OCI-LY7 (cell line): Measurements from ENCODE around the gene NOVA2. TPM values are rescaled to one million over a fixed set of nuclear protein-coding genes. Genes with fewer than 3 reads are reported as not detected.

ENCODE experiments used
- BruUV-seq: library from RNA; stranded (reverse); fragments of 400-500 nt; replicated peaks from 2 replicates; lab custom pipeline; 2021; lab: Mats Ljungman, UMichigan
- CTCF ChIA-PET: fragments of 300-600 bp; sonication (Branson Sonifier 250); formaldehyde crosslinking; loops from one replicate; lab custom pipeline; 2022; ENCODE audit warnings: antibody characterized with exemption; ENCODE audit not compliant: unreplicated experiment; lab: Charles Lee
- POLR2A ChIA-PET: fragments of 300-600 bp; sonication (Branson Sonifier 250); formaldehyde crosslinking; loops from one replicate; lab custom pipeline; 2022; ENCODE audit warnings: antibody characterized with exemption; lab: Charles Lee
- DNase-seq: peaks from one replicate; pipeline ENCODE4 v3.0.0-alpha.2; 2015; ENCODE audit warnings: low spot score
- H2AFZ ChIP-seq: fragments of 200-600 bp; sonication (generic), shearing (Covaris generic); 2 replicates; pipeline ENCODE4 v1.6.1; 2014; ENCODE audit warnings: mild to moderate bottlenecking, antibody characterized with exemption, low read length, moderate library complexity
- H3K27ac ChIP-seq: fragments of 200-600 bp; sonication (generic); 2 replicates; pipeline ENCODE4 v1.5.1; 2014; ENCODE audit warnings: mixed run types, low read depth, mild to moderate bottlenecking, moderate library complexity, low read length, inconsistent platforms; ENCODE audit not compliant: poor library complexity, severe bottlenecking
- H3K36me3 ChIP-seq: fragments of 200-600 bp; sonication (generic); 2 replicates; pipeline ENCODE4 v1.6.1; 2014; ENCODE audit warnings: mild to moderate bottlenecking, antibody characterized with exemption, low read length, moderate library complexity, mixed read lengths; ENCODE audit not compliant: insufficient read depth
- H3K4me1 ChIP-seq: fragments of 200-600 bp; sonication (generic); 2 replicates; pipeline ENCODE4 v1.5.1; 2014; ENCODE audit warnings: mild to moderate bottlenecking, low read length; ENCODE audit not compliant: insufficient read depth, poor library complexity, severe bottlenecking
- H3K4me2 ChIP-seq: fragments of 200-600 bp; sonication (generic); 2 replicates; pipeline ENCODE4 v1.6.1; 2014; ENCODE audit warnings: mild to moderate bottlenecking, low read length
- H3K4me3 ChIP-seq: fragments of 200-600 bp; sonication (generic); 2 replicates; pipeline ENCODE4 v1.5.1; 2014; ENCODE audit warnings: mild to moderate bottlenecking, low read depth, low read length; ENCODE audit not compliant: poor library complexity, severe bottlenecking
- H3K79me2 ChIP-seq: fragments of 200-600 bp; sonication (generic); 2 replicates; pipeline ENCODE4 v1.6.1; 2016; ENCODE audit warnings: low read depth, mild to moderate bottlenecking, low read length, moderate library complexity, mixed read lengths; ENCODE audit not compliant: insufficient read depth
- H3K9me2 ChIP-seq: fragments of 200-600 bp; sonication (generic); 2 replicates; pipeline ENCODE4 v1.6.1; 2016; ENCODE audit warnings: mild to moderate bottlenecking, low read length, mixed read lengths; ENCODE audit not compliant: insufficient read depth
- H3K9me3 ChIP-seq: fragments of 200-600 bp; sonication (generic); 2 replicates; pipeline ENCODE4 v1.6.1; 2014; ENCODE audit warnings: mild to moderate bottlenecking, mixed run types, low read length, mixed read lengths
- H4K20me1 ChIP-seq: fragments of 200-600 bp; sonication (generic); 2 replicates; pipeline ENCODE4 v1.6.1; 2014; ENCODE audit warnings: mild to moderate bottlenecking, antibody characterized with exemption, low read length, moderate library complexity, mixed read lengths; ENCODE audit not compliant: insufficient read depth
- CTCF ChIP-seq: fragments of 200-600 bp; sonication (generic); conservative IDR thresholded peaks from 2 replicates; pipeline ENCODE4 v1.5.1; 2014; ENCODE audit warnings: mild to moderate bottlenecking, antibody characterized with exemption, low read length, moderate library complexity, mixed read lengths
- EZH2phosphoT487 ChIP-seq: fragments of 200-600 bp; sonication (generic); IDR thresholded peaks from 2 replicates; pipeline ENCODE4 v1.6.1; 2018; ENCODE audit warnings: low read depth, borderline replicate concordance, mild to moderate bottlenecking, mixed run types, antibody characterized with exemption, low read length, moderate library complexity, mixed read lengths
- intact Hi-C: fragments of 100-400 bp; cut with micrococcal nuclease; formaldehyde crosslinking; loops from one replicate; pipeline ENCODE4 v1.10.0; 2022; ENCODE audit not compliant: unreplicated experiment
- total RNA-seq, 2 experiments: library from RNA; depleted of rRNA in 1 of 2; stranded (reverse); fragments of >200 nt in 1 of 2; shearing (Covaris generic) in 1 of 2; gene quantifications; 2 replicates each; pipeline ENCODE4 v1.2.3, GENCODE V29; 2014 to 2022

Gene NOVA2
- total RNA-seq, 2 experiments from 2014 or later, result 0.19 TPM; not detected in 1

DNA sequence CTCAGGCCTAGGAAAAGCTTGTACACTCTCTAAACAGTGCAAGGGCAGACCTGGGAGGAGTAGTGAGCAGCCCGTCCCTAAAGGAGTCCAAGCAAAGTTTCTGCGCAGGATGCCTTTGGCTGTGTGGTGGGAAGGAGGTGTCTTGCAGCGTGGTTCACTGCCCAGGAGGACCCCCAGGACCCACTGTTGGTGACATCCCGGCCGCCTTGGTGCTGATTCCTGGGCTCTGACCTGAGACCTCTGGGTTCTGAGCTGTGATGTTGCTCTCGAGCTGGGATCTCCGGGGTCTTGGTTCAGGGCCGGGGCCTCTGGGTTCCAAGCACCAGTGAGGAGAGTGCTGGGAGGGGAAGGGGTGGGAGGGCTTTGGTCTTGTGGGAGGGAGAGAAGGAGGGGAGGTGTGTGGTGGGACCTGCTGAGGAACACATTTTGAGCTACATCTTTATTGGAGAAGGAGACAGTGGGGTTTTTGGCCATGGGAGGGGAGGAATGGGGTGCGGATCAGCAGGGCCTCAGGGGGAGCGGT lies 45.1 kb upstream of the NOVA2 start:
- BruUV-seq, result no TSS peak
- POLR2A ChIA-PET, result interaction anchor here (0.6 kb wide), 1 partner anchor 86 kb away, joined by 5 read pairs; no protein-coding TSS in a partner anchor
- Histone ChIP-seq H3K27ac (no peak overlapping the region), H2AFZ (no peak overlapping the region), H3K4me2 (no peak overlapping the region), H3K9me3 (no peaks in the 10 kb centered on the region), H4K20me1 (no peaks in the 10 kb centered on the region), H3K4me3 (no peak overlapping the region), H3K9me2 (no peaks in the 10 kb centered on the region), H3K79me2 (no peaks in the 10 kb centered on the region), H3K36me3 (peaks cover 2% of the 10 kb centered on the region; the same call in 1 of the 2 replicates), H3K4me1 (no peaks in the 10 kb centered on the region)
- TF ChIP-seq EZH2phosphoT487 (no peak), CTCF (no peak)
- no peak for DNase-seq
- intact Hi-C loops, result no loop called here
- CTCF ChIA-PET, result no interaction called here

DNA sequence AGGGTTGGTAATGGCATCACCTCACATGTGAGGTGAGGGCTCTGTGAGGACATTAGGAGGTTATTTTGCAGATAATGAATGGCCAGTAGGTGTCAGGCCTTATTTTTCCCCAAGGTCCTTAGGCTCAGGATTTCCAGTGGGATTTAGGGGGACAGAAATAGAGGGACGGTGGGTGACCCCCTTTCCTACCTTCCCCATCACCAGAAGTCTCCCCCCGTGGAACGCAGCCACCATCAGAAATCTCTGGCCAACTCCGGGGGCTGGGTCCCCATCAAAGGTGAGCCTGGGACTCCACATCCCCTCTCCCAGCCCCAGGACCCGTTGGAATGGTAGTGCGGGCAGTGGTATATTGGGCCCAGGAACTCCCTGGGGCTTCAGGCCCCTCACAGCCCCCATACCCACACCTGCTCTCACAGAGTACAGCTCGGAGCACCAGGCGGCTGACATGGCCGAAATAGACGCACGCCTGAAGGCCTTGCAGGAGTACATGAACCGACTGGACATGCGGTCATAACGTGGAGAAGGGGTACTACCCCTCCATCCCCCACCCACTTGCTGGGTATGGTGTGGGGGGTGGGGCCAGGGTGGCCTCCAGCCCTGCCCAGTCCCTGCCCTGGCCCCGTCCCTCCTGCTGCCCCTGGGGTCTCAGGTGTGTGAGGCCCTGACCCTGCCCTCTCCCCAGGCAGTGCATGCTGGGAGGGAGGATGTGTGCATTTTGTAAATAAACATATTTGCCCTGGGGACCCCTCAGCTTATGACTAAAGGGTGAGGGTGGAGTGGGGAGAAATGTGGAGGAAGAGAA lies 44.4 kb upstream of the NOVA2 start:
- BruUV-seq, result no TSS peak
- intact Hi-C loops, result no loop called here
- H4K20me1 ChIP-seq, result no peaks in the 10 kb centered on the region
- H2AFZ ChIP-seq, result no peak overlapping the region
- no peaks in the 10 kb centered on the region for H3K4me1 ChIP-seq
- H3K4me3 ChIP-seq, result no peak overlapping the region
- TF ChIP-seq EZH2phosphoT487 (no peak), CTCF (no peak)
- no peaks in the 10 kb centered on the region for H3K9me2 ChIP-seq
- H3K4me2 ChIP-seq, result no peak overlapping the region
- peaks cover 2% of the 10 kb centered on the region; the same call in 1 of the 2 replicates for H3K36me3 ChIP-seq
- DNase-seq, result no peak
- H3K9me3 ChIP-seq, result no peaks in the 10 kb centered on the region
- H3K27ac ChIP-seq, result no peak overlapping the region
- H3K79me2 ChIP-seq, result no peaks in the 10 kb centered on the region
- POLR2A ChIA-PET, result interaction anchor here (0.6 kb wide), 1 partner anchor 85 kb away, joined by 5 read pairs; no protein-coding TSS in a partner anchor
- CTCF ChIA-PET, result no interaction called here

DNA sequence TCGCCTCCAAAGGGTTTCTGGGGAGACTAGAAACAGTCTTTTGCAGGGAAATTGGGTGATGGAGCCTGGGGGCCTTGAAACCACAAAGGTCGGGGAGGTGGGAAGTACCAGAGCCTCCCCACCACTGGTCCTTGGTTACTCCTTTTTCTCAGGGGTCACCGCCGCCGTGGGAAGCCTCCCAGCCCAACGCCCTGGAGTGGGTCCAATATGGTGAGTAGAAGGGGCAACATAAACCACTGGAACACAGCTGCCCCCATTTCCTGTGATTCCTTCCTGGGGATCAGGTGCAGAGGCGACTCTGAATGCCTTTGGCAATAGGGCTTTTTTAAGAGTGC lies 43.4 kb upstream of the NOVA2 start:
- no peak for DNase-seq
- Histone ChIP-seq H3K4me1 (no peaks in the 10 kb centered on the region), H3K79me2 (no peaks in the 10 kb centered on the region), H3K27ac (no peak overlapping the region), H3K4me2 (no peak overlapping the region), H3K9me3 (no peaks in the 10 kb centered on the region), H4K20me1 (no peaks in the 10 kb centered on the region), H3K36me3 (peaks cover 2% of the 10 kb centered on the region; the same call in 1 of the 2 replicates), H3K4me3 (no peak overlapping the region), H3K9me2 (no peaks in the 10 kb centered on the region), H2AFZ (no peak overlapping the region)
- ChIA-PET POLR2A (no interaction called here), CTCF (no interaction called here)
- intact Hi-C loops, result no loop called here
- no TSS peak for BruUV-seq
- TF ChIP-seq EZH2phosphoT487 (no peak), CTCF (peak; percentile 33; the same call in 1 of the 2 replicates)
